NCI-H774 (cell line): ENCODE data around the gene YKT6.
"Not testable (repeated sequence)": the region's sequence is repeated elsewhere in the genome, so short reads cannot be mapped to it uniquely, and the experiment has no call there.

Source experiments
- DNase-seq: peaks from one replicate; lab custom pipeline; 2025; lab: John Stamatoyannopoulos, UW

The YKT6 gene

DNA sequence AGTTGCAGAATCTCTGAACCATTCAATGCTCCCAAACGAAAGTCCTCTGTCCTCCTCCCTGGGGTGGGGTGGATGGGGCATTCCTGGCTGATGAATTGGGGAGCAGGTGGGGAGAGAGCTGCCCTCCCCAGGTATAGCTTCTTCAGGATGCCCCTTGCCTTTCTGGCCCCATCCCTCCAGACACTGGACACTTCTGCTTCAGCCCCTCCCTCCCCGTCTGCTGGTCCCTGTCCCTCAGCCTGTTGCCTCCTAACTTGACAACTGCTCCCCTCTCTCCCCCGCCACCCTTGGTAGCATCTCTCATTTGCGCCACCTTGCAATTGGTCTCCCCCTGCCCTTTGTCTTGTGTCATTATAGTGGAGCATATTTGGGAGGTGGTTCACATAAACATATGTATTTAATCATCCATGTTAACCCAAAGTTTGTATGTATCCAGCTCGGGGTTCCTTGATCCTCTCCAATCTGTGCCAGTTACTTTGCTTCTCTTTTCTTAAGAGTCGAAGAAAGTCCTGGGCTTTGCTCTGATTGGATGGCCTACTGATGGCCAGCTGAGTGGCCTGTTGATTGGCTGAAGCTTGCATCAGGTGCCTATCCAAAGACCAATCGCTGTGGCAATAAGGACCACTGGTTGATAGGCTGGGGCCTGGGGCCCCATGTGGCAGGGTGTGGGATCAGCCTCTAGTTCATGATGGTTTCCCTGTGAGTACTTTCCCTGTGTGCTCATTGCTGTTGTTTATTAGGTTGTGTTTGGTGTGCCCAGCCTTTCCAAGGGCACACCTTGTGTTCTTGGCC, 7.6 kb upstream of the YKT6 start:
- no peak for DNase-seq

DNA sequence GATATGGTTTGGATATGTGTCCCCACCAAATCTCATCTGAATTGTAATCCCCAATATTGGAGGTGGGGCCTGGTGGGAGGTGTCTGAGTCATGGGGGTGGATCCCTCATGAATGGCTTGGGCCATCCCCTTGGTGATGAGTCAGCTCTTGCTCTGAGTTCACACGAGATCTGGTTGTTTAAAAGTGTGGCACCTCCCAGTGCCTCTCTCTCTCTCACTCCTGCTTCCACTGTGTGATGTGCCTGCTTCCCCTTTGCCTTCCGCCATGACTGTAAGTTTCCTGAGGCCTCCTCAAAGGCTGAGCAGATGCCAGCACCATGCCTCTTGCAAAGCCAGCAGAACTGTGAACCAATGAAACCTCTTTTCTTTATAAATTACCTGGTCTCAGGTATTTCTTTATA, 6.7 kb upstream of the YKT6 start:
- no peak for DNase-seq

DNA sequence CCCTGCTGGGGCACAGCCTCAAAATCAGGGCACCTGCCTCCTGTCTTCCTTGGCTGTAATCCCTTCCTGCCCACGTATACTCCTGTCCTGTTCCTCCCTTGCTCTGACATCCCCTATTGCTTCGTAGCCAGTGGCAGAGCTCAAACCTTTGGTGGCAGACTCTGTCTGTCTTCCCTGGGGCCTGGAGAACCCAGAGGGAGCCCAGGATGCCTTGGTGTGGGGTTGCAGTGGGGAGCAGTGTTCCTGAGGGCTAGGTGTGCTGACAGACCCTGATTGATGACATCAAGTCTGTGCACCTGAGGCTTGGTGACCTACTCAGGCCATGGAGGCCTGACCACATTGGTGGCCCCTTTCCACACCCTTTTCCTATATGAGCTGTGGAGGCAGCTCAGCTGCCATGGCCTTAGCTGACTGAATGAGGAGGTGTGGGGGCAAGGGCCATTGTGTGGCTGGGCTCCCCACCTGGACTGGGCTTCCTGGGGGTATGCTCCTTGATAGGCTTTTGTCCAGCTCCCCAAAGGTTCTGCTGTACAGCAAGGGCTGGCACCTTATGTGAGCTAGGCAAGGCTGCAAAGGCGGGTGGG, 6.1 kb upstream of the YKT6 start:
- DNase-seq = no peak

DNA sequence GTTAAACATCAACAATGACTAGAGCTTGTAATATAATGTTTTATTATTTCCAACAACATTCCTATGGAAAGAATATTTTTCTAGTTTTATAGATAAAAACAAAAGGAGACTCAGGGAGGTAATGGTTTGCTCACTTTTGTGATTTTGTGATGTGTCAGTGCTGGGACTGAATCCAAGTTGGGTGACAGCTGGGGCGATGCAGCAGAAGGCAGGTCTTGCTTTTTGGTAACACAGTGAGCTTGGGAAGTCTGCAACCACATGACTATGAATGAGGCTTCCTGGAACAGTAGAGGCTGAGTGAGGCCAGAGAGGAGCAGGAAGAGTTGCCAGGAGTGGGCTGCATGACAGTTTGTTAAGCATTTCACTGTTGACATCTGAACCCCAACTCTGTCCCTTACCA, 4.9 kb upstream of the YKT6 start:
- no peak for DNase-seq

DNA sequence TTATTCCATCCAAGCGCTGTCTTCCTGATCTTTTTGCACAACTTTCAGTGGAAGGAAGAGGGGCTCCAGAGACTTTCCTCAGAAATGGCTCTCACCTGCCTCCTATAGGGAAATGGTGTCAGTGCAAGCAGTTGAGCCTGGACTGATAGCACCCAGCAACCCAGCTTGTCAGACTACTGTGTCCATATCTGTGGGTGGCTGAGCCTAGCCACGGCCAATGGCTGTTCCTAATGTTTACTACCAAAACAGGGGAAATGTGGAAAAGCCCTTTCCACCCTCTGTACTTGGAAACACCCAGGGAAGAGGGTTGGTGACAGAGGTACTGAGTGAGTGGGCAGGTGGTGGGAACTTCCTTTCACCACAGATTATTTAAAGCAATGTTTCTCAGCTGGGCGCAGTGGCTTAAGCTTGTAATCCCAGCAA, 4.3 kb upstream of the YKT6 start:
- peak; percentile 57 for DNase-seq

DNA sequence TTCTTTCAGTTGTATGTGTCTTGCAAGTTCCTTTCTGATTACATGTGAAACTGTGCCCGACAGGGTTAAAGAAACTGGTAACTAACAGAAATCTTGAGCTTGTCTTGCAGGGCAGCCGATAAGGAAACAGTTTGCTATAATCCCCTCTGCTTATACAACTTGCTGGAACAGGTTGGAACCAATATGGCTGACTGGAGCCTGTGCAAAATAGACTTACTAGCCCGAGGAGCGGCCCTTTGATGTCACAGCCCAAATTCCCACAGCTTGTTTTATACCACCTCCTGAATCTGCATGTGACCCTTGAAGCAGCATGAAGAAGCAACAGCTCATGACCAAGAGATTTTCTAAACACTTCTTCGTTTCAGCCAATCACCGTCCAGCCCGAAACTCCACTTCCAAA, 3.3 kb upstream of the YKT6 start:
- no peak for DNase-seq

DNA sequence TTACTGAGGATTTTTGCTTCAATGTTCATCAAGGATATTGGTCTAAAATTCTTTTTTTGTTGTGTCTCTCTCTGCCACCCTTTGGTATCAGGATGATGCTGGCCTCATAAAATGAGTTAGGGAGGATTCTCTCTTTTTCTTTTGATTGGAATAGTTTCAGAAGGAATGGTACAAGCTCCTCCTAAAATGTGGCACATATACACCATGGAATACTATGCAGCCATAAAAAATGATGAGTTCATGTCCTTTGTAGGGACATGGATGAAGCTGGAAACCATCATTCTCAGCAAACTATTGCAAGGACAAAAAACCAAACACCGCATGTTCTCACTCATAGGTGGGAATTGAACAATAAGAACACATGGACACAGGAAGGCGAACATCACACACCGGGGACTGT, 615 bp upstream of the YKT6 start:
- not testable (repeated sequence) for DNase-seq

DNA sequence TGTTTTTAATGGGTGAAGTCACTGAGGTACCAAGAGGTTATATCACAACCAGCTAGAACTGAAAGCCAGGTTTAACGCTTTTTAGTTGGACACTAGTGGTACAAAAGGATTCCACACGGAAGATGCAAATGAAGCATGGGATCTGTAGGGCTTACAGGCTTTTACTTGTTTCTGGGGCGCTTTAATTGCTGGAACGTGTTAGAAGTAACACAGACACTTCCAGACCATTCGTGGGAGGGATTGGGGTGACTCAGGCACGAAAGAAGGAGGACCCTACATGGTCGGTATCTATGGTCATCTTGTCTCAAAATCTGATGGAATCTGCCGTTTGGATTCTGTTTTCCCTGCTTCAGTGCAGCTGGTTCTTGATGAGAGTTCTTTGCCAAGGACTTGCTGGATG, 1.0 kb downstream of the YKT6 start:
- no peak for DNase-seq

DNA sequence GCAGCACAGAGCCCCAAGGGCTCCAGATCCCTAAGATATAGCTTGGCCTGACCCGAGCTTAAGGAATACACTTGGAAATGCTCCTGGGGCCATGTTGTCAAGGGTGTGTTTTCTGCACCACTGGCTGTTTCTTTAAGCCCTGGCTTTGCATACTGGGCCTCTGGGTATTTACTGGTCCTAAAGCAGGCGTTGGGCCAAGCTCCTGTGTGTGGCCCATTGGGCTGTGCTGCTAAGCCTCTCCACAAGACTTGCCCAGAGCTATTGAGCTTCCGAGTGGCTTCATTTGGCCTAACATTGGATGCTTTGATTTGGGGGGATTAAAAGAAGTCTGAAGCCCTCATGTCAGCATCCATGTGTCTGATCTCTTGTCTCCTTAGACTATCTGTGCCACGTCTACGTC, 5.2 kb downstream of the YKT6 start:
- no peak for DNase-seq

DNA sequence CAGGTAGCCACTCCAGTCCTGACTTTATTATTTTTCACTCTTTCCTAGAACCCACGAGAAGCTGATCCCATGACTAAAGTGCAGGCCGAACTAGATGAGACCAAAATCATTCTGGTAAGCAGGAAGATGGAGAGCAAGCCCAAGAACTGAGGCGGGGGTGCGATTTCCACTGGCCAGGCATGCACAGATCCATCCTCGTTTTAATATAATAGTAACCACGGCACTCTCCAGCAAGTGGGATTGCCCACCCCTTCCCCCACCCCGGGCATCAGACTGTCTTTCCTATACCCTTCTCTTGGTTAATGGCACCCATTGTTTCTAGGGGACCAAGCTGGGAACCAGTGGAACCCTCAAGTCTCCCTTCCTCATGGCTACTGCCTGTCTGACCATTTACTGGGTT, 7.3 kb downstream of the YKT6 start:
- DNase-seq = no peak

DNA sequence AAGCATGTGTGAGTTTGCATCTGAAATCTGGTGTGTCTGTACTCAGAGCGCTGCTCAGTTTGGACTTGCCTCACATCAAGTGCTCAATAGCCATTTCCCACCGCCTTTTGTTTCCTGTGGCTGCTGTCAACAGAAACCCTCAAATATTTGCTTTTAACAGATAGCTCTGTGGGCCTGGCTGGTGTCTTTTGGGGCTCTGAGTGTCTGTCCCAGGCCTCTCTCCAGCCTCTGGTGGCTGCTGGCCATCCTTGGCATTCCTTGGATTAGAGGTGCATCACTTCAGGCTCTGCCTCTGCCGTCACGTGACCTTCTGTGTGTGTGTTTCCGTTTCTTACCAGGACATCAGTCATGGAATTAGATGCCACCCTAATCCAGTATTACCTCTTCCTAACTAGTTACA, 9.3 kb downstream of the YKT6 start:
- DNase-seq = no peak

DNA sequence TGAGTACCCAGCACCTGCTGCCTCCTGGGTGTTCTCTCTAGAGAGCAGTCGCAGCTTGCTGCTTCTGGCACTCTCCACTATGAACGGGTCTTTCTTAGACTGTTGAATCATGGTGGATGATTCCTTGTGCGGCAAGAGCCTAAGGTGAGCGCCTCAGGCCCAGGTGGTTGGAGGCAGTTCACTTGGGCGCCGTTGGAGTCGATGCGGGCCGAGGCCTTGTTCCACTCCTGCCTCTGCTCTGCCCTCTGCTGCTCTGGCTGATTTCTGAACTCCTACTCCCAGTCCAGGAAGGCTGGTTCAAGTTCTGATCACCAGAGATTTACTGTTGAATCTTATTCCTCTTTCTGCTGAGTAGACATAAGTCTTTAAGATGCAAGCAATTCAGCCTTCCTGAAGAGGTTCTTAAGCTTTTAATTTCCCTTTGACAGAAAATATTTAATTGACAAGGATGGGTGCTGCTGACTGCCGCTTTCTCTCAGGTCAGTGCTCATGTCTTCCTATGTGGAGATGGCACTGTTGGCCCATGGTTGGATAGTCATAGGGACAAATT, 10.4 kb downstream of the YKT6 start:
- DNase-seq = no peak

DNA sequence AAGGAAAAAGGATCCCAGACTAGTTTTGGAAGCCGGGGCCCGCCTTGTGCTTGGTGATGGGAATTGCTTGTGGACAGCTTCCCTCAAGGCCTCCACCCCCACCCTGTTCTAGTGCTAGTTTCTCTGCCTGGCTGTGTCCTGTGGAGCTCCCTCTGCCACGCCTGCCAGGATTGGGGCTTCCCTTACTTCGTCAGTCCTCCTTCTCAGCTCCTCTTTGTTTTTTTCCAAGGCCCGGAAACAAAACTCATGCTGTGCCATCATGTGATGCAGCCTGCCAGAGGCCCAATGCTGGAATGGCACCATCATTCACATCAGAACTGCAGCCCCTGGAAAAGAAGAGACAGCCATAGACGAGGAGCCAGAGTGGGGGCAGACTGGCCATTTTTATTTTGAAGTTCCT, 11.2 kb downstream of the YKT6 start:
- no peak for DNase-seq

DNA sequence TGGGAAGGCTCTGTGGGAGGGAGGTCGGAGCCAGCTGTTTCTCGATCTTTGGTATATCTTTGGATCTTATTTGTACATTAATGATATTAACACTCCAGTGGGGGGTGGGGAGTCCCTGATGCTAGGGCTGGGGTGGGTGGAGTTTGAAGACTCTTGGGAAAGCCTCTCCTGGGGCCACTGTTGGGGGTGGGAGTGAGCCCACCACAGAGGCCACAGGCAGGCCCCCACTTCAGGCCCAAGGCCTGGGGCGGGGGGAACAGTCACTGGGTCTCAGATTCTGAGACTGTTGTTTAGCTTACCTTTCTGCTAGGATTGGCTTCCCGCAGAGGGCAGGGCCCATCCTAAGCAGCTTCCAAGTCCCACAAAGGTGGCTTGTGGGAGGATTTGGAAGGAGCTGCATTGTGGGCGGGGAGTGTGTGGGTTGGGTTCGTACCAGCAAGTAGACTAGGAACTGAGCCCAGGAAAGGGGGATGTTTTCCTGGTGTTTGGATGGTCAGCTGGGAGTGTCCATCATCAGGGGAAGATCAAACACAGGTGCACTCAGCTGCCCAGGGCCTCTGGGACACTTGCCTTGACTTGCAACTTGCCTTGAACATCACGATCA, 11.9 kb downstream of the YKT6 start:
- no peak for DNase-seq

DNA sequence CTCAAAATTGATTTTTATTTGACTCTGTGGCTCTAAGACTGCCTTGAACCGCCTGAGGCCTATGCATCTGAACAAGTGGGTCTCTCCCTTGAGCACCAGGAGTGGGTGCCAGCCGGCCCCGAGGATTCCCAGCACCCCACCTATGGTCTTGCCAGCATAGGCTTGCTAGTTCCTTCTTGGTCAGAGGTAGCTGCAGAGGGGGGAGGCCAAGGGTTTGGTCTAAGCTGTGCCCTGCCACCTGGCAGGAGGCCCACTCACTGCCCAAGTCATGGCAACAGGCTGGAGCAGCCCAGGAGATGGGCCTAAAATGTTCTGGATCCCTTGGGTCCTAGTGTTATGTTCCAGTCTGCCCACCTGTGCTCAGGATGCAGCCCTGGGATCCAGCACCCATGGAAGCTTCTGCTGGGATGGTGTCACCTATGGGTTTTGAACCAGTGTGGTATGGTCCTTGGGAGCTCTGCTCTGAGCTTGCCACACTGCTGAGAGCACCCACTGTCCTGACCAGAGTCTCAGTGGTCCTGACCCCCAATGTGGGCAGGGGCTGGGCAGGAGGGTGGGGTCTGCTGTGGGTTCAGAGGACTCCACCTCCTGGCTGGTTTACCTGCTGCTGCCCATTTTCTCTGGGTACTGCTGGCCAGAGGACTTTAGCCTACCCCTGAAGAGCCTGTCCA, 12.6 kb downstream of the YKT6 start:
- DNase-seq = no peak

DNA sequence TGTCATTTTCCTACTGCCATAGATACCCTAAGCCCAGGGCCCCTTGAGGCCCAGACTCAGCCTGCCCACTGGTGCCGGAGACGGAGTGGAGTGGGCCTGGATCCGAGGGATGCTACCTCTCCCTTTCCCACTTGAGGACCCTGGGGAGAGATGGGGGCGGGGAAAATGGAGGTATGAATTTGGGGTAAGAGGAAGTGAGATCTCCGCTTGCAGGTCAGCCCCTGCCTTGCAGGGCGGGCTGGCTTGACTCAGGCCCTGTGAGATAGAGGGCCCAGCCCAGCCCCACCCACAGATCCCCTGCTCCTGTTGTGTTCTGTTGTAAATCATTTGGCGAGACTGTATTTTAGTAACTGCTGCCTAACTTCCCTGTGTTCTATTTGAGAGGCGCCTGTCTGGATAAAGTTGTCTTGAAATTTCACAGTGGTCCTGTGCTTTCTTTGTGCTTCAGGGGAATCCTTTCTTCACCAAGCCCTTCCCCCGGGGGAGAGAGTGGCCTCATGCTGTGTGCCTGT, 13.2 kb downstream of the YKT6 start:
- DNase-seq = no peak

DNA sequence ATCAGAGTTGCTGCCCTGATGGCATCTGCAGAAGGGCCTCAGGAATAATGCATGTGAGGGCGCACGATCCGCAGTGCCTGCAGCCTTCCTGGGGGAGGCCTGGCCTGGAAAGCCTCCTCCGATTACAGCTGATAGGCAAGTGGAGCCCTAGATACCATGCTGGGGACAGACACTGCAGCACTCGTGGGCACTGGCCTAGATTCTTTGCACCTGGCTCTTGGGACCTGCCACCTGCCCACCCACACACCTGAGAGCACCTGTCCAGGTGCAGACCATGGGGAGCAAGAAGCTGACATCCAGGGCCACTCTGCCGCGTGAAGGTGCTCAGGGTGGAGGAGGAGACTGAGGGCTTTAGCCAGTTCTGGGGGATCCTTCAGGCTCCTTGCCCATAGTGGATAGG, 14.8 kb downstream of the YKT6 start:
- no peak for DNase-seq

DNA sequence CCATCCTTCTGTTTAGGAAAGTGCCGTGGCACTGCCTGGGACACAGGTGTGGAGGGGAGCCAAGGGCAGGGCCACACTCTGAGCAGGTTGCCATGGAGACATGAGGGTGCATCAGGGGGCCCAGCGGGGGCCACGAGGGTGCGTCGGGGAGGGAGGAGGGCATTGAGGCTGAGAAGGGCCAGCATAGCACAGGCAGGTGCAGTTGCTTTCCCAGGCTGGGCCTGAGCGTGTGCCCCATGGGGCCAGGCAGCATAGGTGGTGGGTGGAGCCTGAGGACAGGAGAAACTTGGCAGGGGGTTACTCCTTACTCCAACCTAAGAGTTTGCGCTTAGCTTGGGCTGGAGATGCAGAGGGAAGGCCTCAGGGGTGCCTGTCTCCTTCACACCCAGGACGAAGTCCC, 15.2 kb downstream of the YKT6 start:
- DNase-seq = peak; percentile 37

DNA sequence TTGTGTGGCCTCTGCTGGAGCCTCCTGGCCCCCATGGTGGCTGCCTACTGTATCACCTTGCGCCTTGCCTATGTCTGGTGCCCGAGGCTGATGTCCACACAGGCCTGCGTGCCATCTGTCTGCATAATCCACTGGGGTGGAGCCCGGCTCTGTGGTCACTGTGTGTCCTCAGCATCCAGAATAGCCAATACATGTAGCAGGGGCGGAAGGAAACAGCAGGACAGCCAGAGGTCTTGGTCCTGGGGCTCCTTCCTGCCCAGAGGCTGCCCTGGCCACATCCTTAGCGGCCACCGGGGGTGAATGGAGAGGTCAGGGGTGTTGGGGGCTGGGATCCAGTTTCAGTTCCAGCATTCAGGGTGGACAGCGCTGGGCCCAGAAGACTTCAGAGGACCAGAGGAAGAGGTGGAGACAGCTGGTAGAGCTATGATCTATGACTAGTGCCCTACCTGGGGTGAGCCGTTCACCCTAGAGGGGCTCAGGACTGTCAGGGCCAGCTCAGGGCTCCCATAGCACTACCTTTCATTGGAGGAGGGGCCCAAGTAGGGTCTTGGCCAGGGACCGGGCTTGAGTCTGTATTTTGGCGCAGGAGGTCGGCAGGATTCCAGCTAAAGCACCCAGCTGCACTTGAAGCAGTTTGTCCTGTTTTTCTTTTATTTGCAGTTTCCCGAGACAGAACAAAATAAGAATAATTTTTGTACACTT, 15.9 kb downstream of the YKT6 start:
- no peak for DNase-seq

DNA sequence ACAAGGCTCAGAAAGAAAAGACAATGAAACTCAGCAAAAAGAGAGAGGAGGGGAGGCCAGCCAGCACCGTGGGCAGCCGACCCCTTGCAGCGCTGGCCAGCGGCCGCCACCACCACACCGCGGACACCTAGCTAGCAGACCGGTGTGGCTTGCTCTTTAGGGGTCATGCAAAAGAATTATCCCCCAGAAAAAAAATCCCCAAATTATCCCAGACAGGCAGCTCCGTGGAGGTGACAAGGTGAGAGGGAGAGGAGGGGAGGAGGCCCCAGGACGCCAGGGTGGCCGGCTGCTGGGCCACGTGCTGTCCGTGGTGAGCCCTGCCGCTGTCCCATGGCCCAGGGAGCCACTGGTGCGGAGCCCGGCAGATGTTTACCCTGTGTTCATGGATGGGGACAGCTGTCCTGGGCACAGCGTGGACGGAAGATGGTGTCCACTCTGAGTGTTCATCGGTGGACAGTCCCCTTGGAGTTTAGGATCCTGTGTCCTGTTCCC, 16.5 kb downstream of the YKT6 start:
- DNase-seq = no peak

DNA sequence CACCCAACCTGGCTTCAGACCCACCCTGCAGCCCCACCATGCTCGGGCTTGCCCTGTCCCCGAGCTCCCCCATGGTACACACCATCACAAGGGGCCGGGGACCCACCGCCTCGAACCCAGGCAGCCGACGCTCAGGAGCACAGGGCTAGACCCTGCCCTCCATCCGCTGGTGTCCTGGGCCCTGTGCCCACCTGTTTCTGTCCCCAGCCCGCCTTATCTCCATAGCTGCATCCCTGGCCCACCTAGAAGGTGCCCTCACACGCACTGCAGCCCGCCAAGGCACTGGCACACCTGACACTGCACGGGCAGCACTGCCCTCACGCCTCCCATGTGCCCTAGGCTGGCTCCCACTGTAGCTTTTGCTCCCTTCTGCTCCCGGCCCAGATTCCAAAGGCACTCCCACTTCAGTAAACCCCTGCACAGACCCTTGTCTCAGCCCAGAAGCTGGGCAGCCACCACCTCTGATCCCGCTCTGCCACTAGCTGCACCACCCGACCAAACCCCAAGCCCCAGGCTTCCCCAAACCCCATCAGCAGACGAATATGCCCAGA, 17.1 kb downstream of the YKT6 start:
- DNase-seq = no peak
